ENCODE results near the gene MTMR1. TPM values are rescaled to one million over a fixed set of nuclear protein-coding genes. Genes with fewer than 3 reads are reported as not detected.

Gene MTMR1
- total RNA-seq, 1 donor from 2014 or later: 21.3 TPM

DNA sequence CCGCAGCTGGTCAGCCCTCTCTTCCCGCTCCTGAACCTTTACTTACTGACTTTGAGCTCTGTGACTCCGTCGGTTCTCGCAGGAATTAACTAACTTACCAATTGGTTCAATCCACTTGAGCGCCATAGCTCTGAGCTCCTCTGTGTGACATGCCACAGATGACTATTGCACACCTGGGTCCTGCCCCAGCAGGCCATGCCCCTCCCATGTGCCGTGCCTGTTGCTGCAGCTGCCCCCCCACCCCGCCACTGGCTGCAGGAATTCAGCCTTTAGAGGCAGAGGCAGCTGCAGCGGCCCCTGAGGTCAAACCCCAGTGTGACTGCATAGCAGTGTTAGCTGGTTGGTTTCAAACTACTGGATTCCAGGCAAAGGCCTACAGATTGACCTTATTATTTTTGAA is 70.6 kb downstream of the MTMR1 start:
- no peaks in the 10 kb centered on the region for H3K27me3 Mint-ChIP-seq (ENCODE audit: low read depth)
- H3K4me3 Mint-ChIP-seq (ENCODE audit: unreplicated experiment): no peak overlapping the region
- peaks cover 3% of the 10 kb centered on the region for H3K4me1 Mint-ChIP-seq (ENCODE audit: low read depth)
- TF ChIP-seq, protein P1, sequence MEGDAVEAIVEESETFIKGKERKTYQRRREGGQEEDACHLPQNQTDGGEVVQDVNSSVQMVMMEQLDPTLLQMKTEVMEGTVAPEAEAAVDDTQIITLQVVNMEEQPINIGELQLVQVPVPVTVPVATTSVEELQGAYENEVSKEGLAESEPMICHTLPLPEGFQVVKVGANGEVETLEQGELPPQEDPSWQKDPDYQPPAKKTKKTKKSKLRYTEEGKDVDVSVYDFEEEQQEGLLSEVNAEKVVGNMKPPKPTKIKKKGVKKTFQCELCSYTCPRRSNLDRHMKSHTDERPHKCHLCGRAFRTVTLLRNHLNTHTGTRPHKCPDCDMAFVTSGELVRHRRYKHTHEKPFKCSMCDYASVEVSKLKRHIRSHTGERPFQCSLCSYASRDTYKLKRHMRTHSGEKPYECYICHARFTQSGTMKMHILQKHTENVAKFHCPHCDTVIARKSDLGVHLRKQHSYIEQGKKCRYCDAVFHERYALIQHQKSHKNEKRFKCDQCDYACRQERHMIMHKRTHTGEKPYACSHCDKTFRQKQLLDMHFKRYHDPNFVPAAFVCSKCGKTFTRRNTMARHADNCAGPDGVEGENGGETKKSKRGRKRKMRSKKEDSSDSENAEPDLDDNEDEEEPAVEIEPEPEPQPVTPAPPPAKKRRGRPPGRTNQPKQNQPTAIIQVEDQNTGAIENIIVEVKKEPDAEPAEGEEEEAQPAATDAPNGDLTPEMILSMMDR (IDR thresholded peaks at IDR 0.05): no peak
- H3K9me3 Mint-ChIP-seq (ENCODE audit: low read depth): no peaks in the 10 kb centered on the region
- H3K36me3 Mint-ChIP-seq (ENCODE audit: low read depth): peaks cover 2% of the 10 kb centered on the region
- no peak for DNase-seq (ENCODE audit: low spot score)
- H3K27ac Mint-ChIP-seq (ENCODE audit: unreplicated experiment): no peak overlapping the region

DNA sequence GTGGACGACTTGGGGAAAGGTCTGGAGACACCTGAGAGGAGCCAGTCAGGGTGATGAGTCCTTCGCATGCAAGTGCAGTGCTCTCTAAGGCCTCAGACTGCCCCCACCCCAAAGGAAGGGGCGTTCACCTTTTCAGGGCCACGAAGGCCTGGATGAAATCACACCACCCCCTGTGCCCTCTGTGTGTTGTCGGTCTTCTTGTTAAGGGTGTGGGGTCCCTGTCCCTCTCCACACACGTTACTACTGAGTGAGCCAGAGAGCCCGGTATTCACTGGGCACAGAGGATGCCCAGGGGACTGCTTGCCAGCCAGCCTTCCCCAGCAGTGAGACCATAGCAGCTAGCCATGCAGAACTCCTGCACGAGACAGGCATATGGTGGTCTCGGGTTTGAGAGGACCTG is 72.0 kb downstream of the MTMR1 start:
- no peak for DNase-seq (ENCODE audit: low spot score)

DNA sequence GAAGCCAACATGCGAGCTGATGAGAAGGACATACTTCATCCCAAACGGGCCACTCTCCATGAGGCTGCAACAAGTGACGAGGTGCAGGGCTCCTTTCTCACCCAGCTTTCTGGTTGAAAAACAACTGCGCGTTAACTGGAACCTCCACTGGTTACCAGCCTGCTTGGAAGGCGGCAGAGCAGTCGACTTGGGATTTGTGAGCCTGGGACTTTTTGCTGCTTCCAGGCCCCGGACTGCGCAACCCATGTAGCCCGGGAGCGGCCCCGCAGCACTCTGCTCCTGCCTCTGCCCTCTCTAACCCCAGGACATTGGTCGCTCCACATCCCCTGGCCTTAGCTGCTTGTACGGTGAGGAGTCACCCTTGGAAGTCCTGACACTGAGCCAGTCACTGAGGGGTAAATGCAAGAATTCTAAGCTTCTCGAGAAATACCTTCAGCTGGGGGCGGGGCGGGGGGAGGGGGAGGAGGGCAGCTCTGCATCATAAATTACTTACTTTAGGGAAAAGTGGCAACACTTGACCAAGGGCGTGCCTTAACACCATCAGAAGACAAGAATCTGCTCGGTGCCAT is 72.7 kb downstream of the MTMR1 start:
- H3K27me3 Mint-ChIP-seq (ENCODE audit: low read depth): no peaks in the 10 kb centered on the region
- H3K9me3 Mint-ChIP-seq (ENCODE audit: low read depth): no peaks in the 10 kb centered on the region
- DNase-seq (ENCODE audit: low spot score): no peak
- peaks cover 2% of the 10 kb centered on the region for H3K36me3 Mint-ChIP-seq (ENCODE audit: low read depth)
- no peak overlapping the region for H3K4me3 Mint-ChIP-seq (ENCODE audit: unreplicated experiment)
- peaks cover 3% of the 10 kb centered on the region for H3K4me1 Mint-ChIP-seq (ENCODE audit: low read depth)
- no peak overlapping the region for H3K27ac Mint-ChIP-seq (ENCODE audit: unreplicated experiment)
- TF ChIP-seq, protein P1 (IDR thresholded peaks at IDR 0.05): no peak

More for the DNA sequence above, 72.0 kb downstream of the MTMR1 start:
- Mint-ChIP-seq H3K9me3 (ENCODE audit: low read depth) (no peaks in the 10 kb centered on the region), H3K36me3 (ENCODE audit: low read depth) (peaks cover 2% of the 10 kb centered on the region), H3K27me3 (ENCODE audit: low read depth) (no peaks in the 10 kb centered on the region), H3K27ac (ENCODE audit: unreplicated experiment) (no peak overlapping the region), H3K4me3 (ENCODE audit: unreplicated experiment) (no peak overlapping the region), H3K4me1 (ENCODE audit: low read depth) (peaks cover 3% of the 10 kb centered on the region)
- TF ChIP-seq, protein P1 (IDR thresholded peaks at IDR 0.05): no peak

DNA sequence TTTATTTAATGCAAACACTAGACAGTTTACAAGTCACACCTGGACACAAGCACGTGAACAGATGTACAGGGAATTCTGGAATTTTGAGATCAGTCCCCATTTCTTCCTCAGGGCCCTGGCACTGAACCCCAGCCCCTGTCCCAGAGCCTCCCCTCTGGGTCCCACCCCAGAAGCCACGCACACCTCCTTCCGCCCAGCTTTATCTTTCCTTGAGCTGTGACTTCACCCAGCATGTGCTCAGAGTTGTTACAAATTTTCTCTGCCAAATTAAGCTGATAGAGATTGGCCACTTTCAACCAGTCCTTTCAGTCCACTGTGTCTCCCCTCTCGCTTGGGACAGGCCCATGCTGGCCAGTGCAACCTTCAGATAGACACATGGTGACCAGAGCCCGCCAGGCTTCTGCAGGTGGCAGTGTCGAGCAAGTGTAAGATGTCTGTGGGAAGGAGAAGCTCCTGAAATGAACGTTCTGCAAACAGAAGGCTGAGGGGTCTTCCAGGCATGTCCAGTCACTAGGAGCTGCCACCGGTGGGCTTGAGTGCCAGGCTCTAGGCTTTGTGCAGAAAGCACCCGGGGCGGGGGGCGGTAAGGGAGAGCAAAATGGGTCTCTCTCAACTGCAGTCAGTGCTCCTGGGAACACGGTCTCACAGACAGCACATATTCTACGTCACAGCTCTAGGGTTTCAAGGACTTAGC is 73.3 kb downstream of the MTMR1 start:
- peaks cover 3% of the 10 kb centered on the region for H3K4me1 Mint-ChIP-seq (ENCODE audit: low read depth)
- TF ChIP-seq, protein P1 (IDR thresholded peaks at IDR 0.05): peak; percentile 43
- no peak for DNase-seq (ENCODE audit: low spot score)
- H3K27me3 Mint-ChIP-seq (ENCODE audit: low read depth): no peaks in the 10 kb centered on the region
- peaks cover 2% of the 10 kb centered on the region for H3K36me3 Mint-ChIP-seq (ENCODE audit: low read depth)
- no peaks in the 10 kb centered on the region for H3K9me3 Mint-ChIP-seq (ENCODE audit: low read depth)
- H3K27ac Mint-ChIP-seq (ENCODE audit: unreplicated experiment): no peak overlapping the region
- H3K4me3 Mint-ChIP-seq (ENCODE audit: unreplicated experiment): no peak overlapping the region

DNA sequence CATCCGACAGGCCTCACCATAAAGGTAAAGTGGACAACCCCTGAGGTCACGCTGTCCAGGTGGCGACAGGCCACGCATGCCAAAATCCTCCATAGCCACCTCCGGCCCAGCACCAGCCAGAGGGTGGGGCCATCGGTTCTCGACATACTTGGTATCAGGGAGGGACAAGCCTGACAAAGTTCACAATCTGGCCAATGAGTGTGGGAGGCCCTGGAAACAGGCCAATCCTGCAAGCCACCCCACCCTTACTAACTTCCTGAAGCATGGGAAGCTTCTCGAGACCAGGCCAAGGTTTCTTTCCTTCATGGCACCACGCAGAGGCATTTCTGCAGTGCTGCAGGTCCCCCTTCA is 73.8 kb downstream of the MTMR1 start:
- TF ChIP-seq, protein P1 (IDR thresholded peaks at IDR 0.05): no peak
- no peak for DNase-seq (ENCODE audit: low spot score)
- no peak overlapping the region for H3K4me3 Mint-ChIP-seq (ENCODE audit: unreplicated experiment)
- no peaks in the 10 kb centered on the region for H3K9me3 Mint-ChIP-seq (ENCODE audit: low read depth)
- no peaks in the 10 kb centered on the region for H3K27me3 Mint-ChIP-seq (ENCODE audit: low read depth)
- peaks cover 2% of the 10 kb centered on the region for H3K36me3 Mint-ChIP-seq (ENCODE audit: low read depth)
- peaks cover 3% of the 10 kb centered on the region for H3K4me1 Mint-ChIP-seq (ENCODE audit: low read depth)
- no peak overlapping the region for H3K27ac Mint-ChIP-seq (ENCODE audit: unreplicated experiment)
